CD4-positive, alpha-beta memory T cell (primary cell): ENCODE data around the gene RTN4R. TPM values are rescaled to one million over a fixed set of nuclear protein-coding genes. Genes with fewer than 3 reads are reported as not detected.
"Not testable (repeated sequence)": the region's sequence is repeated elsewhere in the genome, so short reads cannot be mapped to it uniquely, and the experiment has no call there.

Source experiments
- CTCF ChIA-PET: fragments of 350-600 bp; sonication (Branson Sonifier 250); formaldehyde crosslinking; loops from one replicate; lab custom pipeline; 2021; ENCODE audit warnings: inconsistent platforms; ENCODE audit not compliant: partially characterized antibody; lab: Charles Lee
- POLR2A ChIA-PET: fragments of 350-600 bp; sonication (Branson Sonifier 250); formaldehyde crosslinking; loops from one replicate; lab custom pipeline; 2021; ENCODE audit not compliant: partially characterized antibody; lab: Charles Lee
- DNase-seq, 5 donors: peaks; one replicate each; pipeline versions ENCODE4 v3.0.0 to v3.0.0-alpha.2; 2020 to 2022; ENCODE audit warnings: mixed read lengths in 1 of 5
- H3K27ac ChIP-seq: one replicate; pipeline ENCODE4 v1.7.0; 2013; ENCODE audit warnings: low read depth, low read length
- H3K27me3 ChIP-seq: 2 replicates; pipeline ENCODE4 v1.7.0; 2013; ENCODE audit warnings: mild to moderate bottlenecking, low read length, moderate library complexity; ENCODE audit not compliant: insufficient read depth
- H3K36me3 ChIP-seq: 2 replicates; pipeline ENCODE4 v1.7.0; 2013; ENCODE audit warnings: mild to moderate bottlenecking, low read length, moderate library complexity; ENCODE audit not compliant: insufficient read depth
- H3K4me1 ChIP-seq: 2 replicates; pipeline ENCODE4 v1.7.0; 2013; ENCODE audit warnings: mild to moderate bottlenecking, low read length, moderate library complexity; ENCODE audit not compliant: insufficient read depth
- H3K4me3 ChIP-seq, 2 donors: one replicate each; pipeline ENCODE4 v1.7.0; 2013; ENCODE audit warnings: low read length in 2 of 2, mild to moderate bottlenecking in 1 of 2
- H3K9me3 ChIP-seq, 2 donors: one replicate each; pipeline ENCODE4 v1.7.0; 2013; ENCODE audit warnings: low read length in 2 of 2, control low read depth in 1 of 2; ENCODE audit not compliant: control insufficient read depth in 1 of 2
- H3K27ac Mint-ChIP-seq, 7 donors: one replicate each; pipeline ENCODE4 v1.8.0; 2020 to 2021; ENCODE audit warnings: mixed read lengths in 7 of 7, mild to moderate bottlenecking in 6 of 7, inconsistent platforms in 3 of 7, moderate library complexity in 3 of 7
- H3K27me3 Mint-ChIP-seq, 2 donors: one replicate each; pipeline ENCODE4 v1.8.0; 2020 to 2021; ENCODE audit warnings: mixed read lengths in 2 of 2
- H3K36me3 Mint-ChIP-seq, 2 donors: one replicate each; pipeline ENCODE4 v1.8.0; 2020 to 2021; ENCODE audit warnings: mixed read lengths in 2 of 2, inconsistent platforms in 1 of 2, mild to moderate bottlenecking in 1 of 2
- H3K4me1 Mint-ChIP-seq, 4 donors: one replicate each; pipeline ENCODE4 v1.8.0; 2020 to 2021; ENCODE audit warnings: mixed read lengths in 4 of 4, mild to moderate bottlenecking in 1 of 4
- H3K4me3 Mint-ChIP-seq, 8 donors: one replicate each; pipeline ENCODE4 v1.8.0; 2020 to 2021; ENCODE audit warnings: mixed read lengths in 8 of 8, mild to moderate bottlenecking in 7 of 8, moderate library complexity in 6 of 8, inconsistent platforms in 3 of 8
- H3K9me3 Mint-ChIP-seq, 8 donors: one replicate each; pipeline ENCODE4 v1.8.0; 2020 to 2021; ENCODE audit warnings: mixed read lengths in 8 of 8, mild to moderate bottlenecking in 5 of 8, inconsistent platforms in 3 of 8, moderate library complexity in 1 of 8
- intact Hi-C: fragments of 100-400 bp; cut with micrococcal nuclease; formaldehyde crosslinking; loops from one replicate; pipeline ENCODE4 v1.15.1; 2023
- polyA plus RNA-seq, 2 donors: library from polyadenylated mRNA; unstranded; fragments of 300-500 nt; fragmentation: Illumina TruSeq; gene quantifications; one replicate each; pipeline ENCODE4 v1.2.3, GENCODE V29; 2021
- total RNA-seq, 2 experiments: library from RNA; stranded (reverse); gene quantifications; one replicate each; pipeline ENCODE4 v1.2.3, GENCODE V29; 2021

The RTN4R gene
- total and polyA plus RNA-seq, 4 experiments from 2014 or later: 1.7 to 6.3 (median 2.4) TPM

DNA sequence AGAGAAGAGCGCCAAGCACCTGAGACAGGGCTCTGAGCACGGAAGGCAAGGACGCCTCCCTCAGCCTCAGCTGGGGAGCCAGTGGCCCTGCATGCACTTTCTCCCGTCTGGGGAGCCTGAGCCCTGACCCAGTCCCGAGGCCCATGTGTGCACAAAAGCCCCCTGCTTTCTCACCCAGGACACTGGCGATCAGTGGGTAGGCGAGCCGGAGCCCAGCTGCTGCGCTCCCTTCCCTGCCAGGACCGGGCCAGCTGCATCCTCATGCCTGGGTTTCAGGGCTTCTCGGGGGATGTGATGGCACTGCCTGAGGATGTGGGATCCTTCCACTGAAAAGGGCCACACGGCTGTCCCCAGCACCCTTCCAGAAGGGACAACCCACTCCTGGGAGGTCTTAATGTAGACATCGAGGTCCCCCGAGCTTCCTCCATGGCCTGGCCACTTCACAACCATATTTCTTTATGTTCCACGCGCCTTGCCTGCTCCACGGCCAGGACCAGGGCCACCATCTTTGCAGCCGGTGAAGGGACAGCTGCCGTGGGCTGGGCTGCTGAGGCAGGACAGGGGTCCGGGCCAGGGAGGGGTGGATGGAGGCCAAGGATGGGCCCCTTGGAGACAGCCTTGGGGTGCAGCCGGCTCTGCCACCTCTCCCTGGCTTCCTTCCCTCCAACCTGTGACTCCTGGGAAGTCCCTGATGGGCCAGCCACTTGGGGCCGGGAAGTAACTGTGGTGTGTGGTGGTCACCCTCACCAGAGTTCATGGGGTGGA is 10.8 kb upstream of the RTN4R start:
- H3K4me3 Mint-ChIP-seq, POLR2A ChIA-PET, CTCF ChIA-PET, H3K4me1 Mint-ChIP-seq, H3K9me3 Mint-ChIP-seq, H3K4me1 ChIP-seq, H3K27ac Mint-ChIP-seq, intact Hi-C loops, H3K27me3 ChIP-seq, H3K36me3 ChIP-seq, H3K36me3 Mint-ChIP-seq, H3K27me3 Mint-ChIP-seq, H3K27ac ChIP-seq, H3K4me3 ChIP-seq, H3K9me3 ChIP-seq: not testable (repeated sequence)
- DNase-seq: peak in 1 of 5 donors; percentile 9

DNA sequence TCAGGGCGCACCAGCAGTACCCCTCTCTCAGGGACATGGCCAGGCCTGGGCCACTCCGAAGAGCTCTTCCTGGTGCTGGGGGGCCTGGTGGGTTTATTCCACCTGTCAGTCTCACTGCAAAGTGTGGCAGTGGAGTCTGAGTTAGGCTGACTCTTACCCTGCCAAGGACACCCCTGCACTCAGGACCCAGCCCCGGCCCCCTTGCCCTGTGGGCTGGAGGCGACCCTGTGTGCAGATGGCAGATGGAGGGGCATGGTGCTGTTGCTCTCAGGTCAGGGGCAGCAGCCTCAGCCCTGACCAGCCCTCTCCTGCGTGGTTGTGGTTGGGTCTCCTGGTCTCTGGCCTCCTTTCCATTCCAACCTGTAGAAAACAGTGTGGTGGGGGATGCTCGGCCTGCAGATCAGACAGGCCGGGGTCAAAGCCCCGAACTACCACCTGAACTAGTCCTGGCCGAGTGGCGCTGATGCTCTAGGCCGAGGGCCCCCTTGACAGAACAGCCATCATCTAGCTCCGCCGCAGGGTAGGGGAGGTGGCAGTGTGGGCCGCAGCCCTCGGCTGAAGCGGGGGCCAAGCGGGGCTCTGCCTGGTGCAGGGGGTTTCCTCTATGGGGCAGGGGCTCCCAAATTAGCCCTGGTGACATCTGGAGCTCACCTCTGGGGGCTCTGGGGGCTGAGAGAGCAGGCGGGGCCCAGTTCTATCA is 10.0 kb upstream of the RTN4R start:
- H3K36me3 ChIP-seq, H3K4me1 Mint-ChIP-seq, intact Hi-C loops, H3K4me1 ChIP-seq, H3K27me3 Mint-ChIP-seq, H3K4me3 Mint-ChIP-seq, H3K36me3 Mint-ChIP-seq, H3K9me3 Mint-ChIP-seq, POLR2A ChIA-PET, H3K9me3 ChIP-seq, CTCF ChIA-PET, H3K4me3 ChIP-seq, H3K27ac Mint-ChIP-seq, H3K27me3 ChIP-seq, H3K27ac ChIP-seq: not testable (repeated sequence)
- DNase-seq: peak in 1 of 5 donors; percentile 19

DNA sequence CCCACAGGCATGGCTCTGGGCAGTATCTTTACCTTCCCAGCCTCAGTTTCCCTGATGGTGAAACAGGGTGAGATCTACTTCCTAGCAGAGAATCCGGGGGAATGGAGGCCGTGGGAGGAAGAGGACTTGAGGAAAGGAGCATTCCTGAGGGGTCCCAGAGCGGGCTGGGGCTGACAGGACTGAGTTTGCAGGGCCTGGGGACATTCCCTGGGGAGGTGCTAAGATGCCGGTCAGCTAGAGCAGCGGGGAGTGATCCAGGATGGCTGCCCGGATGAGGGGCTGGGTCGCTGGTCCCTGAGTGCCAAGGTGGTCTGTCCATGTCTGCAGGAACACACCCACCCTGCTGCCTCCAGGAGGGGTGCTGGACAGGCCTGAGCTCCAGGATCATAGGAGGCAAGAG is 8.3 kb upstream of the RTN4R start:
- H3K27ac Mint-ChIP-seq: peak overlapping the region in 1 of 7 donors; percentile 56

DNA sequence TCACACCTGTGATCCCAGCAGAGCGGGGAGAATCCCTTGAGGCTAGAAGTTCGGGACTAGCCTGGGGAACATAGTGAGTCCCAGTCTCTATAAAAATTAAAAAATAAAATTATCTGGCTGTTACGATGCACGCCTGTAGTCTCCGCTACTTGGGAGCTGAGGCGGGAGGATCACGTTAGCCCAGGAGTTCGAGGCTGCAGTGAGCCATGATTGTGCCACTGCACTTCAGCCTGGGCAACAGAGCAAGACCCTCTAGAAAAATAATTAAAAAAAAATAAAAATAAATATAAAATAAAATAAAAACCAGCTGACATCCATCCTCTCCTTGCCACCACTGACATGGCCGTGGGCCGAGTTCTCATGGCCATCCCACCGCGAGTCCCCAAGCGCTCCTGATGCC is 7.7 kb upstream of the RTN4R start:
- no peak for DNase-seq
- Histone ChIP-seq H3K36me3 (no peaks in the 10 kb centered on the region), H3K4me1 (no peaks in the 10 kb centered on the region), H3K27ac (no peak overlapping the region), H3K9me3 (no peaks in the 10 kb centered on the region), H3K4me3 (no peak overlapping the region), H3K27me3 (no peaks in the 10 kb centered on the region)
- CTCF ChIA-PET: no interaction called here
- Mint-ChIP-seq H3K36me3 (no peaks in the 10 kb centered on the region), H3K9me3 (no peaks in the 10 kb centered on the region), H3K4me1 (peaks cover 0 to 2% (median 0%) of the 10 kb centered on the region in 4 donors), H3K27ac (no peak overlapping the region), H3K27me3 (peaks cover 0 to 2% of the 10 kb centered on the region in 2 donors), H3K4me3 (no peak overlapping the region)
- POLR2A ChIA-PET: no interaction called here
- intact Hi-C loops: no loop called here

More for the DNA sequence above, 8.3 kb upstream of the RTN4R start:
- Histone ChIP-seq H3K9me3 (no peaks in the 10 kb centered on the region), H3K27me3 (no peaks in the 10 kb centered on the region), H3K4me1 (no peaks in the 10 kb centered on the region), H3K36me3 (no peaks in the 10 kb centered on the region), H3K4me3 (no peak overlapping the region), H3K27ac (no peak overlapping the region)
- Mint-ChIP-seq H3K9me3 (no peaks in the 10 kb centered on the region), H3K4me3 (no peak overlapping the region), H3K4me1 (peaks cover 0 to 2% (median 0%) of the 10 kb centered on the region in 4 donors), H3K36me3 (no peaks in the 10 kb centered on the region), H3K27me3 (peaks cover 0 to 2% of the 10 kb centered on the region in 2 donors)
- ChIA-PET CTCF (no interaction called here), POLR2A (no interaction called here)
- intact Hi-C loops: no loop called here
- DNase-seq: peak in 1 of 5 donors; percentile 9

DNA sequence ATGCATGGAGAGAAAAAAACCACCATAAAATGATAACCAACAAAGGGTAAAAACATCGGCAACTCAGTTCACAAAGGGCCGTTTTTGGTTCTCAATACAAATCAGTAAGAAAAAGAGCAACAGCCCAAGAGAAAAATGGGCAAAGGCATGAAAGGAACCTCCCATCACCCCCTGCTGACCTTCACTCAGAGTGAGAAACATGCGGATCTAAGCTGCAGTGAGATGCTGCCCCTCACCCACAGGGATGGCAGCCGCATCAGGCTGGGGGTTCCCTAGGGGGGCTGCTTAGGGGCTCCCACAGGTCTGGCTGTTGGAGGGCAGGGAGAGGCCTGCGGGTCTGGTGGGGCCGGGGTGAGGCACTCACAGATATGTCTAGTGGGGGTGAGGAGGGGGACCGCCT is 7.2 kb upstream of the RTN4R start:
- H3K9me3 ChIP-seq, H3K27ac ChIP-seq, DNase-seq, H3K4me3 Mint-ChIP-seq, H3K4me3 ChIP-seq, H3K27me3 ChIP-seq, POLR2A ChIA-PET, H3K36me3 ChIP-seq, intact Hi-C loops, H3K4me1 Mint-ChIP-seq, CTCF ChIA-PET, H3K4me1 ChIP-seq, H3K27me3 Mint-ChIP-seq, H3K27ac Mint-ChIP-seq, H3K36me3 Mint-ChIP-seq, H3K9me3 Mint-ChIP-seq: not testable (repeated sequence)

DNA sequence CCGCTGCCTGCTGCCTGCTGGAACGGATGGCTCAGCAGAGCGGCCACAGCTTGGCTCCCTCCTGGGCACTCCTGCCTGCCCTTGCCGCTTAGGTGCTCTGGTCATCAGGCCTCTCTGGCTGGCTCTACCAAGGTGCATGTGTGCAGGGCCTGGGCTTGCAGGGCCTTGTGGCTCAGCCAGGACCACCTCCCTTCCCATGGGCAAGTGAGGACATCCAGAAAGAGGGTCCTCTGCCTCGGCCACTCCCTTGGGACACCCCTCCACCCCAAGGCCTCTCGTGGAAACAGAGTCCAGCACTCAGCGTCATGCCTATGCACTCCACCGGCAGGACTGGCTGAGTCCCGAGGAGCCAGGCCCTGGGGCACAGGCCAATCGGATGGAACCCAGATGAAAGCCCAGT is 6.3 kb upstream of the RTN4R start:
- H3K4me3 ChIP-seq, H3K4me1 ChIP-seq, H3K9me3 Mint-ChIP-seq, H3K4me1 Mint-ChIP-seq, H3K4me3 Mint-ChIP-seq, H3K27me3 Mint-ChIP-seq, H3K9me3 ChIP-seq, H3K27ac ChIP-seq, H3K36me3 ChIP-seq, H3K27ac Mint-ChIP-seq, H3K27me3 ChIP-seq, intact Hi-C loops, CTCF ChIA-PET, POLR2A ChIA-PET, H3K36me3 Mint-ChIP-seq: not testable (repeated sequence)
- peak in 1 of 5 donors; percentile 12 for DNase-seq

DNA sequence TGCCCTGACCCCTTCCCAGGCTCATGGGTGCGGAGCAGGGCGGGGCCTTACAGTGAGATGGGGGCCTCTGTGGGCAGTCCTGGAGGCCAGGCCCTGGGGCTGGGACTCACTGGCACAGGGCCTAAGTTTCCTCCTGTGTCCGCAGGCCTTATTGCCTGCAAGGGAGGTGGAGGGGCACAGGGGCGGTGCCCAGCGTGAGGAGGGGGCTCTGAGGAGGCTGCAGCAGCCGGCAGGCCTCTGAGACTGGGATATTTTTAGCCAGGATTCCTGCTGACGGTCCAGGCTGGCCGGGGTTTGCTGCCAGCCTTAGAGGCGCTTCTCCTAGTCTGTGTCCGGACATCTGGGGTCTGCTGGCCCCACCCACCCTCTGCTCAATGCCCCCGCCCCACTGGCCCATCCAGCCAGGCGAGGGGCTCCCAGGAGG is 5.7 kb upstream of the RTN4R start:
- ChIA-PET CTCF (no interaction called here), POLR2A (no interaction called here)
- Histone ChIP-seq H3K4me3 (no peak overlapping the region), H3K27ac (no peak overlapping the region), H3K36me3 (no peaks in the 10 kb centered on the region), H3K4me1 (no peaks in the 10 kb centered on the region), H3K27me3 (no peaks in the 10 kb centered on the region), H3K9me3 (no peaks in the 10 kb centered on the region)
- Mint-ChIP-seq H3K4me1 (peaks cover 0 to 2% (median 0%) of the 10 kb centered on the region in 4 donors), H3K9me3 (peaks cover 0 to under 1% (median 0%) of the 10 kb centered on the region in 8 donors), H3K27ac (no peak overlapping the region), H3K27me3 (no peaks in the 10 kb centered on the region), H3K36me3 (no peaks in the 10 kb centered on the region), H3K4me3 (no peak overlapping the region)
- peak in 1 of 5 donors; percentile 6 for DNase-seq
- intact Hi-C loops: no loop called here
